Mesenchymal stem cell (in vitro differentiated cells and primary cell): Measurements from ENCODE around the gene PRSS53.

Experiments
- DNase-seq: peaks from one replicate; pipeline ENCODE4 v3.0.0-alpha.2; 2013
- H2AFZ ChIP-seq: one replicate; pipeline ENCODE4 v1.6.1; 2013; ENCODE audit warnings: low read depth, mild to moderate bottlenecking, control low read depth, inconsistent platforms, low read length, moderate library complexity
- H2AK5ac ChIP-seq: 2 replicates; pipeline ENCODE4 v1.6.1; 2013; ENCODE audit warnings: low read length, moderate library complexity, mild to moderate bottlenecking, inconsistent platforms; ENCODE audit not compliant: severe bottlenecking
- H2BK120ac ChIP-seq: one replicate; pipeline ENCODE4 v1.6.1; 2013; ENCODE audit warnings: low read depth, mild to moderate bottlenecking, inconsistent platforms, low read length, moderate library complexity
- H2BK12ac ChIP-seq, 2 experiments: one replicate each; pipeline ENCODE4 v1.6.1; 2013; ENCODE audit warnings: inconsistent platforms in 2 of 2, low read length in 2 of 2, mild to moderate bottlenecking in 2 of 2, moderate library complexity in 2 of 2, control low read depth in 1 of 2
- H2BK15ac ChIP-seq: one replicate; pipeline ENCODE4 v1.6.1; 2013; ENCODE audit warnings: mild to moderate bottlenecking, low read depth, inconsistent platforms; ENCODE audit not compliant: poor library complexity, severe bottlenecking
- H2BK5ac ChIP-seq: 2 replicates; pipeline ENCODE4 v1.6.1; 2013; ENCODE audit warnings: low read depth, mild to moderate bottlenecking, low read length, control low read depth, inconsistent platforms; ENCODE audit not compliant: poor library complexity, severe bottlenecking
- H3K14ac ChIP-seq, 2 experiments: one replicate each; pipeline ENCODE4 v1.6.1; 2013; ENCODE audit warnings: inconsistent platforms in 2 of 2, low read length in 2 of 2, control low read depth in 1 of 2, mild to moderate bottlenecking in 1 of 2, moderate library complexity in 1 of 2
- H3K18ac ChIP-seq, 2 experiments: one replicate each; pipeline ENCODE4 v1.6.1; 2013; ENCODE audit warnings: inconsistent platforms in 2 of 2, low read length in 2 of 2, control low read depth in 1 of 2, low read depth in 1 of 2, mild to moderate bottlenecking in 1 of 2
- H3K23ac ChIP-seq, 2 experiments: one replicate each; pipeline ENCODE4 v1.6.1; 2013; ENCODE audit warnings: inconsistent platforms in 2 of 2, low read length in 2 of 2, mild to moderate bottlenecking in 2 of 2, moderate library complexity in 2 of 2, control low read depth in 1 of 2
- H3K27ac ChIP-seq: 2 replicates; pipeline ENCODE4 v1.5.1; 2013; ENCODE audit warnings: mild to moderate bottlenecking, moderate library complexity, low read length, control low read depth, inconsistent platforms; ENCODE audit not compliant: poor library complexity, severe bottlenecking
- H3K27me3 ChIP-seq, 2 experiments: 2 replicates each; pipeline versions ENCODE4 v1.6.1 to v1.7.0; 2013; ENCODE audit warnings: low read length in 2 of 2, mild to moderate bottlenecking in 2 of 2, moderate library complexity in 2 of 2, control low read depth in 1 of 2, inconsistent platforms in 1 of 2; ENCODE audit not compliant: control insufficient read depth in 1 of 2, insufficient read depth in 1 of 2
- H3K36me3 ChIP-seq, 2 experiments: 2 replicates each; pipeline versions ENCODE4 v1.6.1 to v1.7.0; 2013; ENCODE audit warnings: low read length in 2 of 2, control low read depth in 1 of 2, inconsistent platforms in 1 of 2, low read depth in 1 of 2, mild to moderate bottlenecking in 1 of 2; ENCODE audit not compliant: insufficient read depth in 2 of 2, control insufficient read depth in 1 of 2
- H3K4ac ChIP-seq, 2 experiments: one replicate each; pipeline ENCODE4 v1.6.1; 2013; ENCODE audit warnings: inconsistent platforms in 2 of 2, low read length in 2 of 2, mild to moderate bottlenecking in 2 of 2, moderate library complexity in 2 of 2, control low read depth in 1 of 2, low read depth in 1 of 2
- H3K4me1 ChIP-seq: 2 replicates; pipeline ENCODE4 v1.6.1; 2013; ENCODE audit warnings: low read depth, low read length, control low read depth; ENCODE audit not compliant: control insufficient read depth, insufficient read depth
- H3K4me2 ChIP-seq: 2 replicates; pipeline ENCODE4 v1.6.1; 2013; ENCODE audit warnings: low read length, mild to moderate bottlenecking, inconsistent platforms; ENCODE audit not compliant: poor library complexity, severe bottlenecking
- H3K4me3 ChIP-seq, 2 experiments: 2 replicates each; pipeline versions ENCODE4 v1.5.1 to v1.7.0; 2013; ENCODE audit warnings: low read length in 2 of 2, mild to moderate bottlenecking in 2 of 2, control low read depth in 1 of 2, low read depth in 1 of 2; ENCODE audit not compliant: insufficient read depth in 1 of 2
- H3K79me1 ChIP-seq: replicated peaks from 2 replicates; pipeline ENCODE4 v1.6.1; 2013; ENCODE audit warnings: mild to moderate bottlenecking, control low read depth, low read length, inconsistent platforms; ENCODE audit not compliant: poor library complexity, severe bottlenecking
- H3K9ac ChIP-seq: 2 replicates; pipeline ENCODE4 v1.7.0; 2013; ENCODE audit warnings: mild to moderate bottlenecking, low read length, moderate library complexity
- H3K9me3 ChIP-seq: 2 replicates; pipeline ENCODE4 v1.7.0; 2013; ENCODE audit warnings: mild to moderate bottlenecking, low read length; ENCODE audit not compliant: control insufficient read depth
- H4K8ac ChIP-seq: one replicate; pipeline ENCODE4 v1.6.1; 2013; ENCODE audit warnings: inconsistent platforms, mild to moderate bottlenecking, low read length, moderate library complexity
- H4K91ac ChIP-seq: one replicate; pipeline ENCODE4 v1.6.1; 2013; ENCODE audit warnings: mild to moderate bottlenecking, low read length, inconsistent platforms
- WGBS: methylation state at CpG from one replicate; pipeline ENCODE4 v1.1.7; 2013; ENCODE audit warnings: mixed read lengths; 5-methylcytosine and 5-hydroxymethylcytosine counted together

The PRSS53 gene

GRCh38 chr16:31093132-31093703 is 4.5 kb upstream of the PRSS53 start:
- H3K27ac ChIP-seq = no peak overlapping the region
- H3K27me3 ChIP-seq = no peaks in the 10 kb centered on the region
- WGBS = 53% methylated on average over 17 of the region's 17 CpGs
- H2AK5ac ChIP-seq = no peak overlapping the region
- peak overlapping the region; percentile 68 for H3K4me2 ChIP-seq
- peak overlapping the region; percentile 97 for H3K9ac ChIP-seq
- no peak overlapping the region for H3K4ac ChIP-seq
- H3K14ac ChIP-seq = no peak overlapping the region
- no peak overlapping the region for H3K23ac ChIP-seq
- no peak overlapping the region for H2BK120ac ChIP-seq
- H2BK15ac ChIP-seq = no peak overlapping the region
- H4K91ac ChIP-seq = no peak overlapping the region
- H4K8ac ChIP-seq = no peak overlapping the region
- peak overlapping the region; percentile 44 to 100 for H3K4me3 ChIP-seq
- H3K4me1 ChIP-seq = peaks cover 31% of the 10 kb centered on the region
- H3K18ac ChIP-seq = no peak overlapping the region
- peaks cover 17% of the 10 kb centered on the region for H3K79me1 ChIP-seq
- no peak overlapping the region for H2BK5ac ChIP-seq
- no peak overlapping the region for H2BK12ac ChIP-seq
- H2AFZ ChIP-seq = no peak overlapping the region
- peaks cover 29 to 35% of the 10 kb centered on the region in 2 experiments for H3K36me3 ChIP-seq
- DNase-seq = no peak
- H3K9me3 ChIP-seq = no peaks in the 10 kb centered on the region

DNA sequence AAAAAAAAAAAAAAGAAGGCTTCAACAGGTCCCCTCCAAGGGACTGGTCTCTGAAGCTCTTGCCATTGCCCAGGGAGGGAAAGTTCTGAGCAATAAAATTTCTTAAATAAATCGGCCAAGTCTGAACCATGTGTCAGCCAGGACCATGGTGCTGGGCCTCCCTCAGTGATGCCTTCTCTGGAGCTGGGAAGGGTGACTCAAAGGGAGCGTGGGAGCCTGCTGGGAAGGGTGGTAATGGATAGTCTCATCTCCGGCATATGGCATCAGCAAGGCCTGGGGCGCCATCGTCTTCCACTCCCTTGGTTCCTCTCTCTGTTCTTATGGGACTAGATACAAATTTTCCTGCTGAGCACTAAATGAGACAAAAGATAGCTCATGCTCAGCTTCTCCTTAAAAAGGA is 3.6 kb upstream of the PRSS53 start:
- no peaks in the 10 kb centered on the region for H3K9me3 ChIP-seq
- no peak overlapping the region for H3K23ac ChIP-seq
- H3K4me1 ChIP-seq = peaks cover 35% of the 10 kb centered on the region
- DNase-seq = no peak
- peaks cover 24% of the 10 kb centered on the region for H3K79me1 ChIP-seq
- H3K4me3 ChIP-seq = no peak overlapping the region
- no peak overlapping the region for H2BK15ac ChIP-seq
- no peak overlapping the region for H3K18ac ChIP-seq
- no peak overlapping the region for H3K27ac ChIP-seq
- H3K4ac ChIP-seq = no peak overlapping the region
- H2BK12ac ChIP-seq = no peak overlapping the region
- peak overlapping the region; percentile 58 for H3K9ac ChIP-seq
- no peak overlapping the region for H2BK120ac ChIP-seq
- no peak overlapping the region for H3K4me2 ChIP-seq
- 98% methylated on average over 5 of the region's 5 CpGs for WGBS
- no peak overlapping the region for H2BK5ac ChIP-seq
- no peaks in the 10 kb centered on the region for H3K27me3 ChIP-seq
- H2AFZ ChIP-seq = no peak overlapping the region
- H4K8ac ChIP-seq = no peak overlapping the region
- no peak overlapping the region for H3K14ac ChIP-seq
- no peak overlapping the region for H4K91ac ChIP-seq
- H3K36me3 ChIP-seq = peaks cover 38 to 44% of the 10 kb centered on the region in 2 experiments
- H2AK5ac ChIP-seq = peak overlapping the region; percentile 39

GRCh38 chr16:31090540-31090939 is 1.8 kb upstream of the PRSS53 start:
- H3K27me3 ChIP-seq = no peaks in the 10 kb centered on the region
- peak overlapping the region; percentile 67 for H3K9ac ChIP-seq
- H4K91ac ChIP-seq = no peak overlapping the region
- peaks cover 37% of the 10 kb centered on the region for H3K4me1 ChIP-seq
- no peak overlapping the region for H3K14ac ChIP-seq
- H3K9me3 ChIP-seq = no peaks in the 10 kb centered on the region
- peak overlapping the region in 1 of 2 experiments; percentile 32 for H3K4me3 ChIP-seq
- H2AK5ac ChIP-seq = peak overlapping the region; percentile 33
- no peak overlapping the region for H3K18ac ChIP-seq
- no peak overlapping the region for H2BK15ac ChIP-seq
- H3K36me3 ChIP-seq = peaks cover 53 to 61% of the 10 kb centered on the region in 2 experiments
- no peak overlapping the region for H3K4me2 ChIP-seq
- H3K23ac ChIP-seq = no peak overlapping the region
- peaks cover 32% of the 10 kb centered on the region for H3K79me1 ChIP-seq
- H2AFZ ChIP-seq = no peak overlapping the region
- peak overlapping the region; percentile 64 for H3K27ac ChIP-seq
- no peak overlapping the region for H2BK12ac ChIP-seq
- 87% methylated on average over 2 of the region's 2 CpGs for WGBS
- H3K4ac ChIP-seq = no peak overlapping the region
- H2BK120ac ChIP-seq = no peak overlapping the region
- DNase-seq = peak; percentile 30
- peak overlapping the region; percentile 52 for H4K8ac ChIP-seq
- H2BK5ac ChIP-seq = no peak overlapping the region

- Histone ChIP-seq H3K14ac (no peak overlapping the region), H2AK5ac (no peak overlapping the region), H3K27me3 (no peaks in the 10 kb centered on the region), H3K27ac (no peak overlapping the region), H3K36me3 (peaks cover 67 to 75% of the 10 kb centered on the region in 2 experiments), H3K4me3 (no peak overlapping the region), H3K9me3 (no peaks in the 10 kb centered on the region), H2AFZ (no peak overlapping the region), H3K23ac (no peak overlapping the region), H3K4me2 (no peak overlapping the region), H3K18ac (no peak overlapping the region), H3K4ac (no peak overlapping the region), H2BK120ac (no peak overlapping the region), H2BK5ac (no peak overlapping the region), H4K8ac (no peak overlapping the region), H2BK12ac (no peak overlapping the region), H3K79me1 (peaks cover 40% of the 10 kb centered on the region), H2BK15ac (no peak overlapping the region), H3K9ac (no peak overlapping the region), H4K91ac (no peak overlapping the region), H3K4me1 (peaks cover 36% of the 10 kb centered on the region)
- 96% methylated on average over 3 of the region's 8 CpGs for WGBS
- DNase-seq = no peak
Observed at GRCh38 chr16:31089199-31089598, 456 bp upstream of the PRSS53 start.
